Measurements from ENCODE around the gene APEH.

- TF ChIP-seq, protein P1, sequence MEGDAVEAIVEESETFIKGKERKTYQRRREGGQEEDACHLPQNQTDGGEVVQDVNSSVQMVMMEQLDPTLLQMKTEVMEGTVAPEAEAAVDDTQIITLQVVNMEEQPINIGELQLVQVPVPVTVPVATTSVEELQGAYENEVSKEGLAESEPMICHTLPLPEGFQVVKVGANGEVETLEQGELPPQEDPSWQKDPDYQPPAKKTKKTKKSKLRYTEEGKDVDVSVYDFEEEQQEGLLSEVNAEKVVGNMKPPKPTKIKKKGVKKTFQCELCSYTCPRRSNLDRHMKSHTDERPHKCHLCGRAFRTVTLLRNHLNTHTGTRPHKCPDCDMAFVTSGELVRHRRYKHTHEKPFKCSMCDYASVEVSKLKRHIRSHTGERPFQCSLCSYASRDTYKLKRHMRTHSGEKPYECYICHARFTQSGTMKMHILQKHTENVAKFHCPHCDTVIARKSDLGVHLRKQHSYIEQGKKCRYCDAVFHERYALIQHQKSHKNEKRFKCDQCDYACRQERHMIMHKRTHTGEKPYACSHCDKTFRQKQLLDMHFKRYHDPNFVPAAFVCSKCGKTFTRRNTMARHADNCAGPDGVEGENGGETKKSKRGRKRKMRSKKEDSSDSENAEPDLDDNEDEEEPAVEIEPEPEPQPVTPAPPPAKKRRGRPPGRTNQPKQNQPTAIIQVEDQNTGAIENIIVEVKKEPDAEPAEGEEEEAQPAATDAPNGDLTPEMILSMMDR (IDR thresholded peaks at IDR 0.05) = peak; percentile 70 to 91 (median 78)
- TF ChIP-seq POLR2A (IDR thresholded peaks at IDR 0.05) = no peak
Measured at GRCh38 chr3:49703443-49703927, 29.3 kb downstream of the APEH start.

All from esophagus squamous epithelium (tissue), 4 donors.